ENCODE data around the gene SALL1.

Gene SALL1

GRCh38 chr16:51149721-51150164 lies 1.3 kb downstream of the SALL1 start:
- Histone ChIP-seq H3K4me3 (ENCODE audit: low read length) (peak overlapping the region; percentile 87), H3K36me3 (ENCODE audit: control insufficient read depth, insufficient read depth, low read length, severe bottlenecking) (no peaks in the 10 kb centered on the region), H3K9ac (ENCODE audit: low read length) (peak overlapping the region; percentile 88), H3K4me1 (ENCODE audit: control insufficient read depth, insufficient read depth, low read length) (peaks cover 30% of the 10 kb centered on the region), H3K27me3 (replicated peaks; ENCODE audit: control insufficient read depth, insufficient read depth, low read length) (peaks cover under 1% of the 10 kb centered on the region), H3K9me3 (ENCODE audit: control insufficient read depth, low read length) (no peaks in the 10 kb centered on the region)
- DNase-seq (ENCODE audit: low read depth), result no peak

- H3K27me3 ChIP-seq (replicated peaks; ENCODE audit: control insufficient read depth, insufficient read depth, low read length), result no peaks in the 10 kb centered on the region
- no peak for DNase-seq (ENCODE audit: low read depth)
Measured at GRCh38 chr16:51149251-51149661, 1.8 kb downstream of the SALL1 start.

GRCh38 chr16:51148678-51149228 lies 2.3 kb downstream of the SALL1 start:
- peak overlapping the region; percentile 87 for H3K4me3 ChIP-seq (ENCODE audit: low read length)
- DNase-seq (ENCODE audit: low read depth), result peak; percentile 55

More at GRCh38 chr16:51149251-51149661, 1.8 kb downstream of the SALL1 start:
- Histone ChIP-seq H3K36me3 (ENCODE audit: control insufficient read depth, insufficient read depth, low read length, severe bottlenecking) (no peaks in the 10 kb centered on the region), H3K9me3 (ENCODE audit: control insufficient read depth, low read length) (no peaks in the 10 kb centered on the region), H3K4me3 (ENCODE audit: low read length) (peak overlapping the region; percentile 87), H3K4me1 (ENCODE audit: control insufficient read depth, insufficient read depth, low read length) (peaks cover 29% of the 10 kb centered on the region), H3K9ac (ENCODE audit: low read length) (no peak overlapping the region)

GRCh38 chr16:51147776-51148677 lies 3.0 kb downstream of the SALL1 start:
- H3K4me1 ChIP-seq (ENCODE audit: control insufficient read depth, insufficient read depth, low read length), result peaks cover 29% of the 10 kb centered on the region
- no peaks in the 10 kb centered on the region for H3K27me3 ChIP-seq (replicated peaks; ENCODE audit: control insufficient read depth, insufficient read depth, low read length)
- no peak for DNase-seq (ENCODE audit: low read depth)
- no peak overlapping the region for H3K9ac ChIP-seq (ENCODE audit: low read length)
- H3K9me3 ChIP-seq (ENCODE audit: control insufficient read depth, low read length), result no peaks in the 10 kb centered on the region
- peak overlapping the region; percentile 15 for H3K4me3 ChIP-seq (ENCODE audit: low read length)
- H3K36me3 ChIP-seq (ENCODE audit: control insufficient read depth, insufficient read depth, low read length, severe bottlenecking), result no peaks in the 10 kb centered on the region

More at GRCh38 chr16:51148678-51149228, 2.3 kb downstream of the SALL1 start:
- Histone ChIP-seq H3K36me3 (ENCODE audit: control insufficient read depth, insufficient read depth, low read length, severe bottlenecking) (no peaks in the 10 kb centered on the region), H3K9me3 (ENCODE audit: control insufficient read depth, low read length) (no peaks in the 10 kb centered on the region), H3K27me3 (replicated peaks; ENCODE audit: control insufficient read depth, insufficient read depth, low read length) (no peaks in the 10 kb centered on the region), H3K9ac (ENCODE audit: low read length) (no peak overlapping the region), H3K4me1 (ENCODE audit: control insufficient read depth, insufficient read depth, low read length) (peaks cover 29% of the 10 kb centered on the region)

GRCh38 chr16:51146256-51146924 lies 4.7 kb downstream of the SALL1 start:
- Histone ChIP-seq H3K36me3 (ENCODE audit: control insufficient read depth, insufficient read depth, low read length, severe bottlenecking) (peaks cover under 1% of the 10 kb centered on the region), H3K27me3 (replicated peaks; ENCODE audit: control insufficient read depth, insufficient read depth, low read length) (no peaks in the 10 kb centered on the region), H3K4me3 (ENCODE audit: low read length) (peak overlapping the region; percentile 73), H3K9me3 (ENCODE audit: control insufficient read depth, low read length) (no peaks in the 10 kb centered on the region), H3K4me1 (ENCODE audit: control insufficient read depth, insufficient read depth, low read length) (peaks cover 29% of the 10 kb centered on the region), H3K9ac (ENCODE audit: low read length) (peak overlapping the region; percentile 16)
- peak; percentile 78 for DNase-seq (ENCODE audit: low read depth)

GRCh38 chr16:51144203-51144602 lies 6.9 kb downstream of the SALL1 start:
- no peaks in the 10 kb centered on the region for H3K27me3 ChIP-seq (replicated peaks; ENCODE audit: control insufficient read depth, insufficient read depth, low read length)
- H3K9me3 ChIP-seq (ENCODE audit: control insufficient read depth, low read length), result no peaks in the 10 kb centered on the region
- H3K9ac ChIP-seq (ENCODE audit: low read length), result no peak overlapping the region
- H3K4me1 ChIP-seq (ENCODE audit: control insufficient read depth, insufficient read depth, low read length), result peaks cover 26% of the 10 kb centered on the region
- peaks cover 22% of the 10 kb centered on the region for H3K36me3 ChIP-seq (ENCODE audit: control insufficient read depth, insufficient read depth, low read length, severe bottlenecking)
- no peak overlapping the region for H3K4me3 ChIP-seq (ENCODE audit: low read length)
- no peak for DNase-seq (ENCODE audit: low read depth)

- no peak overlapping the region for H3K4me3 ChIP-seq (ENCODE audit: low read length)
- no peaks in the 10 kb centered on the region for H3K27me3 ChIP-seq (replicated peaks; ENCODE audit: control insufficient read depth, insufficient read depth, low read length)
- no peak overlapping the region for H3K9ac ChIP-seq (ENCODE audit: low read length)
- DNase-seq (ENCODE audit: low read depth), result no peak
- H3K36me3 ChIP-seq (ENCODE audit: control insufficient read depth, insufficient read depth, low read length, severe bottlenecking), result peaks cover 30% of the 10 kb centered on the region
- no peaks in the 10 kb centered on the region for H3K9me3 ChIP-seq (ENCODE audit: control insufficient read depth, low read length)
- H3K4me1 ChIP-seq (ENCODE audit: control insufficient read depth, insufficient read depth, low read length), result peaks cover 18% of the 10 kb centered on the region
Measured at GRCh38 chr16:51143196-51143977, 7.7 kb downstream of the SALL1 start.

- H3K4me1 ChIP-seq (ENCODE audit: control insufficient read depth, insufficient read depth, low read length), result peaks cover 6% of the 10 kb centered on the region
- no peak for DNase-seq (ENCODE audit: low read depth)
- H3K27me3 ChIP-seq (replicated peaks; ENCODE audit: control insufficient read depth, insufficient read depth, low read length), result no peaks in the 10 kb centered on the region
- H3K36me3 ChIP-seq (ENCODE audit: control insufficient read depth, insufficient read depth, low read length, severe bottlenecking), result peaks cover 36% of the 10 kb centered on the region
- H3K9me3 ChIP-seq (ENCODE audit: control insufficient read depth, low read length), result no peaks in the 10 kb centered on the region
- H3K4me3 ChIP-seq (ENCODE audit: low read length), result no peak overlapping the region
- H3K9ac ChIP-seq (ENCODE audit: low read length), result no peak overlapping the region
Measured at GRCh38 chr16:51141541-51141940, 9.5 kb downstream of the SALL1 start.

- no peak for DNase-seq (ENCODE audit: low read depth)
- Histone ChIP-seq H3K27me3 (replicated peaks; ENCODE audit: control insufficient read depth, insufficient read depth, low read length) (no peaks in the 10 kb centered on the region), H3K36me3 (ENCODE audit: control insufficient read depth, insufficient read depth, low read length, severe bottlenecking) (peaks cover 39% of the 10 kb centered on the region), H3K4me1 (ENCODE audit: control insufficient read depth, insufficient read depth, low read length) (peaks cover 2% of the 10 kb centered on the region), H3K9me3 (ENCODE audit: control insufficient read depth, low read length) (no peaks in the 10 kb centered on the region), H3K9ac (ENCODE audit: low read length) (no peak overlapping the region), H3K4me3 (ENCODE audit: low read length) (no peak overlapping the region)
Measured at GRCh38 chr16:51141106-51141505, 10.0 kb downstream of the SALL1 start.

- H3K27me3 ChIP-seq (replicated peaks; ENCODE audit: control insufficient read depth, insufficient read depth, low read length), result no peaks in the 10 kb centered on the region
- H3K9me3 ChIP-seq (ENCODE audit: control insufficient read depth, low read length), result no peaks in the 10 kb centered on the region
- no peak overlapping the region for H3K4me3 ChIP-seq (ENCODE audit: low read length)
- no peaks in the 10 kb centered on the region for H3K4me1 ChIP-seq (ENCODE audit: control insufficient read depth, insufficient read depth, low read length)
- DNase-seq (ENCODE audit: low read depth), result no peak
- no peak overlapping the region for H3K9ac ChIP-seq (ENCODE audit: low read length)
- peaks cover 41% of the 10 kb centered on the region for H3K36me3 ChIP-seq (ENCODE audit: control insufficient read depth, insufficient read depth, low read length, severe bottlenecking)
Measured at GRCh38 chr16:51140112-51140511, 11.0 kb downstream of the SALL1 start.

Measured in adipocyte (in vitro differentiated cells).